ENCODE data around the gene ELF4.
"Not testable (repeated sequence)": the region's sequence is repeated elsewhere in the genome, so short reads cannot be mapped to it uniquely, and the experiment has no call there.

Gene ELF4

DNA sequence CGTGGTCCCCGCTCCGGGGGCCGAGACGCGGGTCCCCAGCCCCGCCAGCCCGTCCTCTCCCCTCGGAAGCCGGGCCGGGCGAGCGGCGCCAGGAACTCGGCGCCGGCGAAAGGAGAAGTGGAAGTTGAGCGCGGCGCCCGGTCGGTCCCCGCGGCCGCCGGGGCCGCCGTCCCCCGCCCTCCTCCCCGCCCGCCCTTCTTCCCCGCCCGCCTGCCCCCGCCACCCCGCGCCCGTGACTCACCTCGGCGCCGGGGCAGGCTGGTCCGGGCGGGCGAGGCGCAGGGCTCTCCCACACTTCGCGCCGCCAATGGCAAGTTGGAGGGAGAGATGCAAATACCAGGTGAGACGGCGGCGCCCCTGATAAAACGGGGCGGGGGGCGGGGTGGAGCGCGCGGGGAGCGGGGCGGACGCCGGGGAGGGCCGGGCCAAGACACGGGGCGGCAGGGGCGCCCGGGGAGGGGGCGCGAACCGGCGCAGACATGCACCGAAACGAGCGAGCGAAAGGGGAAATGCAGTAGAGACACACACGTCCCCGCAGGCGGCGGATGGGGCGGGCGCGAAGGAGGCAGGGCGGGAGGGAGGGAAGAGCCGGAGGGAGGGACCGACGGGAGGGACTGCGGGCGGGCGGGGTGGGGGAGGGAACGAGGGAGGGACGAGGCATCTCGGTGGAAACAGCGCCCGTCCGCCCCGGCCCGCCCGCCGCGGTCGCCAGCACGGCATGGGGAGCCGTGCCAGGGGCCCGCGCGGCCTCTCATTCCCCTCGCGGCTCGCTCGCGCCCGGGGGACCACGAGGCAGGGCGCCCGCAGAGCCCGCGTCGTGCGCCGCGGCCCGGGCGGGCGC, at the start of gene ELF4:
ELF4 (minus strand) TSS at position 119 of the 841 bp plus-strand sequence. CDS start 29,167 bp downstream, outside the sequence.
- no peak for DNase-seq

DNA sequence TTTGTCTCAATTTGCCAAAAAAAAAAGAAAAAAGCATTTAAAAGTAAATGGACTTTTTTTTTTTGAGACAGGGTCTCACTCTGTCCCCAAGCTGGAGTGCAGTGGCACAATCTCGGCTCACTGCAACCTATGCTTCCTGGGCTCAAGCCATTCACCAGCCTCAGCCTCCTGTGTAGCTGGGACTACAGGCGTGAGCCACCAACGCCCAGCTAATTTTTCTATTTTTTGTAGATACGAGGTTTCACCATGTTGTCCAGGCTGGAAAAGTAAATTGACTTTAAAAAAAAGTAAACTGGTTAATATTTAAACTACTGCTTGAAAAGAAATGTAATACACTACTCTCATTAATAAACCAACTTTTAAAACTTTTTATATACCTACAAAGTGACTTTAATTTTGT, 49.5 kb upstream of the ELF4 start:
- DNase-seq = no peak

DNA sequence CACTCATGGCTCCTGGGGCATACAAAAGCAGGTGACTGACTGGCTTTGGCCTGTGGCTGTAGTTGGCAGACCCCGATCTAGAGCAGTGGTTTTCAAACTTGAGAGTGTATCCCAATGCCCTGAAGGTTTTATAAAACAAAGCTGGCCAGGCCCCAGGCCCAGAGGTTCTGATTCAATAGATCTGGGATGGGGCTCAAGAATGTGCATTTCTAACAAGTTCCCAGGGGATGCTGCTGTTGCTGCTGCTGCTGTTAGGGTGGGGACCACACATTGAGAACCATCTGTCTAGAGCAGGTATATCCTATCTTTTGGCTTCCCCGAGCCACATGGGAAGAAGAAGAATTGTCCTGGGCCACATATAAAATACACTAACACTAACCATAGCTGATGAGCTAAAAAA, 48.0 kb upstream of the ELF4 start:
- DNase-seq = no peak

DNA sequence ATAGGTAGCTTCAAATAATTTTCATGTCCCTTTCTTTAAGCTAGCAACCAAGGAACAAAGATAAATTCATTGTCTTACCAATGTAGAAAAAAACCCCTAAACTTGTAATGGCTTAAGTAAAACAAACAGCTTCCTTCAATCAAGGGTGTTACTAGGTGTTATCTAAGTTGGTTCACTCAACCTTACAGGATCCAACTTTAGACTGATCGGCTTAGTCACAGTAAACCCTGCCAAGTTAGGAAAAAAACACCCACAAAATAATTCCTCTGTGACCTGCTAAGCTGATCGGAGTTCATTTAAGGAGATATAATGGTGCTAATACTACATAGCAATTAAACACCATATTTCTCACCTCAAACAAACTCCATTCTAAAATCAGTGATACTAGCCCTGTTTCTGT, 45.3 kb upstream of the ELF4 start:
- no peak for DNase-seq

DNA sequence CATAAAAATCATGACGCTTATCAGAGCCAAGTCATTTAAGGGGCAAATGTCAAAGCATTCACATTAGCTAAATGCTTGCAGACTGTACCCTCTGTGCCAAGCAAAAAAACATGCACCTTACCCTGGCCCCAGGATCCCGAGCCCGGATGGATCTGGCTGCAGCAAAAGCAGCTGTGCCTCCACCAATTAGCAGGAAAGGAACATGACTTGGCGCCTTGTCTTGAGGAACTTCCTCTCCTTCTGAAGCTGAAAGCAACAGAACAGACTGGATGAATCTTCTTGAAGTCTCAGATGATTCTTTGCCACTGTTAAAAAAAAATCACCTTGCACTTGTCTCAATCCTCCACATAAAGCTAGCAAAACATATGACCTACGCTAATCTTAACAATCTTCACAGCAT, 37.3 kb upstream of the ELF4 start:
- DNase-seq = no peak

DNA sequence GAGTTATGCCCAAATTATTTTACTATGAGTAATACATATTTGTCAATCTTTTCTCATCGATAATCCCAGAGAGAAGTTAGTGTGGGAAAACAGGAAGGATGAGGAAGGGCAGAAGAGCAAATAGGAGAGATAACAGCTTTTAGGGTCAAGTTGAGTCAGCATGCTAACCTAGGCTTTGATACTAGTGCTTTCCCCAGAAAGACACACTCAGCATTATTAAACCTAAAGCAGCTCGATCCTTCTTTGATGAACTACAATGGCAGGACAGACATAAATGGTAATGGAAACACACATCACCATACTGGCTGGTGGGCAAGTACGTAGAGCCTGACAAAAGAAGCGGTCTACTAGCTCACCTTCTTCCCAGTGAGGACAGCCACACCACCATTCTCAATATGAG, 34.8 kb upstream of the ELF4 start:
- DNase-seq = no peak

DNA sequence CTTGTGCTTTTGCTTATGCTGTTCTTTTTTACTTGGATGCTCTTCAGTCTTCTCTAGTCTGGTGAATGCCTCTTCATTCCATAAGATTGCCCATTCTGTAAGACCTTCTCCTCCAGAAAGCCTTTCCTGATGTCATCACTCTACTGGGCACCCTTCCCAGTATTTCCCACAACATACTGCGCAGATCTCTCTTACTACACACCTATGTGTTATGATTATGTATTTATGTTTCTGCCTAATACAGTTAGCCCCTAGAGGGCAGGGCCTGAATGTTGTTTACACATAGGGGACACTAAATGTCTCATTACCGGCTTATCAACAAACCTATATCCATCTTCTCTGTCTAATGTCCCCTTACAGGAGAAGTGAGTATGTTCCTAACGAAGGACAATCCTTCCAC, 34.2 kb upstream of the ELF4 start:
- no peak for DNase-seq

DNA sequence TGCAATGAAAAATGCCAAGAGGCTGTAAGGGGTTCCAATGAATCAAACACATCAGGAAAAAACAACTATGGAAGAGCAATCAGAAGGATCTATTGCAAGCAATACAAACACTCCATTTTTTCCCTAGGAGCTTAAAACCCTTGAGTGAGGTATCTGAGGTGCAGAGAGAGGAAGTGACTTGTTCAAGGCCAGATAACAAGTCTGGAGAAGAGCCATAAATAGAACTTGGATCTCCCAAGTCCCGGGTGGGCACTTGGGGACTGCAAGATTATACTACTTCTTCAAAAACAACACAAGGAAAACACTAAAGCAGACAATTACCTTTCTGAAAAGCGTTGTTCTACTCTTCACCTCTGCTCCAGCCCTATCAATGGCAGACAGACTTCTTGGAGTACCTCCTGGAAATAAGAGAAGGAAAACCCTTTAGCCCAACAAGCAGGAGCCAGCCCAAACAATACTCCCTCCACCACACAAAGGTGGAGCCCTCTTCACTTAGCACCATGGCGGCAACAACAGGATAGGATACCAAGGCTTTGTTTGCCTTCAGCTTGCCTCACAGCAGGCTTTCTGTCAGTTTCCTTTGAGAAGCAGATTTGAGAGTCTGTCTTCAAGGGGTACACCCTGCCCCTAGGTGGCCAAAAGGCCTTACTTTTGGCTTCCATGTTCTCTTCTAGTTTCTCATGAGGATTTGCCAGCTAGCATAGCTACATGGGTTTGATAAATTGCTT, 29.3 kb upstream of the ELF4 start:
- DNase-seq = no peak

DNA sequence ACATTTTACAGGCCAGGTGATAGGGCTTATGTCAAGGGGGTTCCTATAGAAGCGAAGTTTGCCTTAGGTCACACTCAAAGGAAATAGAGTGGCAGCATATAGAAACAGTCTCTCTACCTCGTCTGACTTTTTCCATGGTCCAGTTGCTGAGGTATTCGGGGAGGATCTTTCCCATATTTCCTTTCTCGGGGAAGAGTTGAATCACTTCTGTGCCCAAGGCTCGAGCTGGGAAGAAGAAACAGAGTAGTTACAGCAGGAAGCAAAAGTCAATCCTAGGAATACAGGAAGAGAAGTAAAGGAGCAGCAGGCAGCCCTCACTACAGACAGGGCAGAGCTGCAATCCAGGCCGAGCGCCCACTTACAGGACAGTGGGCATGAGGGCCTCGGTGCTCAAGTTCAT, 26.7 kb upstream of the ELF4 start:
- no peak for DNase-seq

DNA sequence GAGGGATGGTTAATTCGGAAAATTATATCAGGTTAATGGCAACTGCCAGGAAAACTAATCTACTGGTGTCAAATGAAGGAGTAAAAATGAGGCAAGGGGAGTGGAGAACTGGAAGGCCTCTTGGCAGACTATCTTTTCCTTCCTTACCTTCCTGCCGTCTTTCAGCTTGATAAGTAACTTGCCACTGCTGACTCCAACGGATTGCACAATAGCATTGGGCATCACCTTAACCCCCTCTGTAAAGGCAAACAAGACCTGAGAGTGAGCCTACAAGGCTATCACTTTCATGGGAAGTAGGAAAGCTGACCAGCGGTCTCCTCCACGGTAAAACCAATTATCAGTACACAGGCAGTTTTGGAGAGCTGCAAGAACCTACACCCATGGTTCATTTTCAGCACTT, 26.2 kb upstream of the ELF4 start:
- no peak for DNase-seq

DNA sequence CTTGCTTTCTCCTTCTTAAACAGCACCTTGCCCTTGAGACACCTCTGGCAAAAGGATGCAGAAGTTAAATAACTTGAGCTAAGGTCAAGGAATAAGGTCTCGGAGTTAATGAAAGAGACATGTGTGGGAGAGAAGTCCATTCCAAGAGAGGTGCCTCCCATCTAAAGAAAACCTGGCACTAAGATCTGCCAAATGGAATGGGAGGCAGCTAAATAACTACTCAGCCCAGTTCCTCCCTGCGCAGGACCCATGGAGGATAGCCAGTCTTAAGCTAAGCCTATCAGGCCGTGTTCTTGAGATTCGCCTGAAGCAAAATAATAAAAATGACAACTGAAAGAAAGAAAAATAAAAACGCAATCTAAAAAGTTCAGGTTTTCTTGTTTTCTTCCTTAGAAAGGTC, 20.7 kb upstream of the ELF4 start:
- DNase-seq = no peak

DNA sequence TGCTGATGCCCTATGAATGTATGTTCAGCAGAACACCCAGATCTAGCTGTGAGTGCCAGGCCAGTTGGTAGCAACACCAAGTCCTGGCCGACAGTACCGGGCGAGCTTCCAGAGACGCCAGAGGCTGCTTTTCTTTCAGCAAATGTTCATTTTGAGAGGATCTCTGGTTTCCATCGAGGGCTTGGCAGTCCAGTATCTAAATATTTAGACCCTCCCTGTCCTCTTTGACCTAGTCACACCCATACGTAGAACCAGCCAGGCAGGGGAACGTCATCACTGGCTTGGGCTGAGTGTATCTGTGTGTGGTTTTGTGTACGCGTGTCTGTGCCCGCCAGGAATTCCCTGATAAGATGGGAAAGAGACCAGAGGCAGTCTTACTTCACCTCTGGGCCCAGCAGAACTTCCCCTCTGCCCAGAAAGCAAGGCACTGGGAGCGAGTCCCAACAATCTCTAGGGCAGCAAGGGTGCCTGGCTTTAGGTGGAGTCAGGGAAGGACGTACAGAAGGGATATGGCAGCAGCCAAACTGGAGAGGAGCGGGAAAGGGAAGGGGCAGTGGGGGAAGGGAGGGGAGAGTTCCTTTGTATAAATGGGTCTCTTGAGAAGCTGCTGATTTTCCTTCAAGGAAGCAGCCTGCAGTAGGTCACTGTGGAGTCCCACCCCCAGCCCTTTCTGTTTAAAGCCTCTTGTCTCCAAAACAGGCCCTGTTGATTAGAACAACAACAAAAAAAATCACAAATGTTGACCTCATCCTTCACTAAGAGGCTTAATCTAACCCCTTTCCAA, 15.0 kb upstream of the ELF4 start:
- no peak for DNase-seq

DNA sequence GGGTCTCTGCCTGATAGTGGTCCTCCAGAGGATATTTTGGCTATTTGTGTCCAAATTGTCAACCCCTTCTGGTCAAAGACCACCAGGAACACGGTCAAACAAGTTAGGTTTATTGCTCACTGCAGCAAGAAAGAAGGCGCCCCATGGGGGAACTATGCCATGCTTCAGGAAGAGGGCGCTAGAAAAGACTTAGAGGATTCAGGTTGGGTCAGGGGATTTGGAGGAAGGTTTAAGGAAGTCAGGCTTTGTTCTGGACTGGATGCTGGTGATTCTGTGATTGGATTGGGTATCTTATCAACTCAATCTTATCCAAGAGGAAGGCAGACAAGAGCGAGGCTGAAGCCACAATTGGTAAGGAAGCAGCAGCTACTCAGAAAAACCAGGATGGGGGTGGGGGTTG, 14.3 kb upstream of the ELF4 start:
- no peak for DNase-seq

DNA sequence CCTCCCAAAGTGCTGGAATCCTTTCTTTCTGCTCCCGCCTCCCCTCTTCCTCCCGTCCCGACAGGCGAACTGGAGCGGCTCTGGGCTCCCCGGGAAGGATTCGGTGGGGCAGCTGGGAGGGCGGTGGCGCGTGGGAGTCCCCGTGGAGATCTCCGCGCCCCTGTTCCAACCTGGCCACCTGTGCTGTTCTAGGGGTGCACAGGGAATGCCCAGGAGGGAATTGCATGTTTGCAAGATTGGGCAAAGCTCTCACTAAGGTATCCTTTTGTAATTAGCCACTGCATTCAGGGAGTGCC, 11.2 kb upstream of the ELF4 start:
- DNase-seq = no peak

DNA sequence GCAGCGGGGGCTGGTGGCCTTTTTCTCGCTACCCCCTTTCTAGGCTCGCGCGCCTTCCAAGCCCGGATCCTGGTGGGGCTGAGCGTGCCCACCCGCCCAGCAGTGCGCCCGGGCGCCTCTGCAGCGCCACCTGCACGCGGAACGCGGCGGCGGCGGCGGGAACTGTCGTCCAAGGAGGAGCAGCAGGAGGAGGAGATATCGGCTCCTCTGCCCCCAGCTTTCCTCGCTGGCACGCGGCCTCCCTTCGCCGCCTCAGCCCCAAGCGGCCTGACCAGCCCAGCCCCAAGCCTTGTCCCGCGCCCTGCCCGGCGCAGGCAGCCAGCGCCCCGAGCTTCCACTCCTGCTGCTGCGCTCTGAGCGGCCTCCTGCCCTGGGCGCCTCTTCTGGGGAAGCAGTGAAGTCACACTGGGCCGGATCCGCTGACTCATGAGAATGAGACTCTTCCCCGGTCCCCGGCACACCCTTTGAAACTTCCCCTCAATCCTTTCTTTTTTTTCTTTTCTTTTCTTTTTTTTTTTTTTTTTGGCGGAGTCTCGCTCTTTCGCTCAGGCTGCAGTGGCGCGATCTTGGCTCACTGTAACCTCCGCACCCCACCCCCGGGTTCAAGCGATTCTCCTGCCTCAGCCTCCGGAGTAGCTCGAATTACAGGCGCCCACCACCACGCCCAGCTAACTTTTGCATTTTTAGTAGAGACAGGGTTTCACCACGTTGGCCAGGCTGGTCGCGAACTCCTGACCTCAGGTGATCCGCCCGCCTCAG, 10.6 kb upstream of the ELF4 start:
- no peak for DNase-seq

DNA sequence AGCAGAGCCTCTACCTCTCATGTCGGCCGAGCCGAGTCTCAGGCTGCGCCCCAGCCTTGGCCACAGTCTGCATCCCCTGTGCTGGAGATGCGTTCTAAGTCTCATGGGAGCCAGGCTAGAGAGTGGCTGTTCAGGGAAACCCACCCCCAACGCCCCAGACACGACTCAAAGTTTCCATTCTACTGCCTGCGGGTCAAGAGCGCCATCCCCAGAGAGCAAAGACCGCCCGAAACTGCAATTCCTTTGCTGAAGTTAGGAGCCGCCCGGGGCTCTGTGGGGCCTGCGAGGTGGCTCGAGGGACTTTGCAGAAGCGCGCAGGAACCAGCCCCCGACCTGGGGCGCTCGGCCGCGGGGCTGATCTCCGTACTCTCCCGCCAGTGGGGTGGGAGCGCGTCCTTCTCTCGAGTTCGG, 10.0 kb upstream of the ELF4 start:
- no peak for DNase-seq

DNA sequence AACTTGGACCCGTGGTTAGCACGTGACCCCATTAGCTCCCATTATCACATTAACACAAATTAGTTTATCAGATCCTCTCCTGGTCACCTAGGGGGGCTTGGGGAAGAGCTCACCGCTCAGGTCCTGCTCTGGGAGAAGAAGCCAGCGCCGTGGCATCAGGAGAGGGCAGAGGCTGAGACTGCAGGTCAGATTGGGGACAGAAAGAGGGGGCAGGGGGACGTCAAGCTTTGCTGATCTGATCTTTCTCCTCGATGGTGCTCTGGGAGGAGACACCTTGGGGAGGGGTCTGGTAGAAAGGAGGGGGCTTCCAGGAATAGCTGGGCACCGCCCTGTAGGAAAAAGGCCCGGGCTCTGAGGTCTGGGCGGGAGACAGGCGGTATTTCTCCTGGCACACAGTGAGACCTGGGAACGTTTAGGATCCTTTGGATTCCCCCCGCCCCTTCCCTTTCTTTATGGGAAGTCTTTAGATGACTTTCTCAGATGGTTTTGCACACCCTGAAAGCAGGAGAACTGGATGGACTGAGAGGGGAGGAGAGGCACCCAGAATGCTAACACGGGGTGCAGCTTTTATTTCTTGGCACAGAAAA, 9.1 kb upstream of the ELF4 start:
- DNase-seq = no peak

DNA sequence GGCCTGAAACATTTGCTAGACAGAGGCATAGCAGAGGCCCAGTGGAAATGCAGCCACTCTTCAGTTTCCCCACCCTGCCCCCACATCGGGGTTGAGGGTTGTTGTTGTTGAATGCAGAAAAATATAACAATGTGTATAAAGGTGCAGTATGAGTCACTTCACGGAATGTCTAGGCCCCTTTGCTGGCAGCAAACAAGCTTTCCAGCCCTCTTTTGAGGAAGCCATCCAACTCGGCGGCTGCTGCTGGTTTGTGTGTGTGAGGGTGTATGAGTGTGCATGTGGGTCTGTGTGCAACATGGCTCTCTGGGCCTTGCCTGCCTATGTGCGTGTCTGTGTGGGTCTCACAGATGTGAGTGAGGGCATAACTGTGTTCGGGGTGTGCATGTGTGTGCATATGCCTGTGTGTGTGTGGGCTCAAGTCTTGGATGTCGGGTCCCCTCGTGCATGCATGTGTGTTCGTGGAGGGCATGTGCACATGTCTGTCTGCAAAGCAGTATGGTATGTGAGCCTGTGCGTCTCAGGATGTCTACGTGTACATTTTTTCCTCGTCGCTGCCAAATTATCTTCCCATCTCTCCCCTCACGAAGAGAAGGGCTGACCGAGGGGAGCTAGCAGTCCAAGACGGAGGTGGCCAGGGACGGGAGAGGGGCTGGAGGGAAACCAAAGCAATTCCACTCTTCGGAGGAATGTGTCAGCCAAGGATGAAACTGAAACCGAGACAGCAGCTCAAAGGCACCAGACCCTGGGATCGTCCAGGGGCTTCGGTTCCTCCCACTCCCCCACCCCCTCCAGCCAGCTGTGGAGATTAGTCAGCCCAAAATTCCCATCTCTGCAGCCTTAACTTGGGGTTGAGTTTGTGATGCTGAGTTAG, 8.4 kb upstream of the ELF4 start:
- DNase-seq = no peak

DNA sequence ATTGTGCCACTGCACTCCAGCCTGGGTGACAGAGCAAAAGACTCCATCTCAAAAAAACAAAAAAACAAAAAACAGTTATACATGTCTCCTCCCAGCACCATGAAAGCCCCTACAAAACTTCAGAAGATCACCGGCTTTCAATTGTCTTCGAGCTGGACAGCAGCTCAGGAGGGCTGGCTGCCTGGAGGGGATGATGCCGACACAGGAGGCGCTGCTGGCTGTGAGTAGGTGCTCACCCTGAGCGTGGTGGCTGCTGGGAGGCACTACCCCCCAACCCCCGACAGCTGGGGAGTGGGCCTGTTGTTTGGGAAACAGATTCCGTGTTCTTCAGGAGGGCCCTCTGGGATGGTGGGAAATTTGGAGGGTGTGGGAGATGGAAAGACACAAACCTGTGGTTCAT, 6.9 kb upstream of the ELF4 start:
- no peak for DNase-seq

DNA sequence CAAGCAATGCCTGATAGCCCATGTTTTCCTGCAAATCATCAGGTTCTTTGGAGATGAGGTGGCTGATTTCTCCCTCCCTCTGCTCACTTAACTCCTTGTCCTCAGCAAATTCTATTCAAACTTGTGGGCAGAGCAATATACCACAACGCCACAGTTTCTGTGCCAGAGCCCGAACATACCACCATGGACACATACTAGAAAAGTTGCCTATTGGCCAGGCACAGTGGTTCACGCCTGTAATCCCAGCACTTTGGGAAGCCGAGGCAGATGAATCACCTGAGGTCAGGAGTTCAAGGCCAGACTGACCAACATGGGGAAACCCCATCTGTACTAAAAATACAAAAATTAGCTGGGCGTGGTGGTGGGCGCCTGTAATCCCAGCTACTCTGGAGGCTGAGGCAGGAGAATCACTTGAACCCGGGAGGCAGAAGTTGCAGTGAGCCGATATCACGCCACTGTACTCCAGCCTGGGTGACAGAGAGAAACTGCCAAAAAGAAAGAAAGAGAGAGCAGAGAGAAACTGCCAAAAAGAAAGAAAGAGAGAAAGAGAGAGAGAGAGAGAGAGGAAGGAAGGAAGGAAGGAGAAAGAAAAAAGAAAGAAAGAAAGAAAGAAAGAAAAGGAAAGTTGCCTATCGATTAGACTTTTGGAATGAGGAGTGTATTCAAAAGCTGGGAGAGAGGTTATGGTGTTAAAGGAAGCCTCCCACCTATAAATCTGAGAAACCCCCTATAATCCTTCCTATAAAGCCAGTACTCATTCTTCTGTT, 5.0 kb upstream of the ELF4 start:
- DNase-seq = not testable (repeated sequence)

DNA sequence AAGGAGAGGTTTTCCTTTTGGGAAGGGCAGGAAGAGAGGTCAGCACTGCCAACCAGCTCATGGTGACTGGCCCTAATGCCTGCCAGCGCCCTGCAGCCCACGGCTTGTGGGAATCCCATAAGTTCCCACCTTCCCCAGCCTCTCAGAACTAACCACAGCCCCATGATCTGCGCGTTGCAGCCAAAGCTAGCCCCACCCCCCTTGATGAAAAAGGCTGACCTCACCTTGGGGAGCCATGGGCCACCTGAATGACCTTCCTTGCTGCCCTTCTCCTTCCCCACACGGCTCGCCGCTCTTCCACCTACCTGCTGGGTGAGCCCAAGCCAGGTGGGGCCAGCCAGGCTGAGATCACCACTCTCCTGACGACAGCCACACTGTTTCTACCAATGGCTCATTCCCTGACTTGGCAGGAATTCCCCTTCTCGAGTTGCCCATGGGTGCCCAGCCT, 3.9 kb upstream of the ELF4 start:
- DNase-seq = no peak

Measured in cortex of kidney (tissue), 1 donor.